RPMI7951 (cell line): ENCODE data around the gene DSN1. TPM values are rescaled to one million over a fixed set of nuclear protein-coding genes. Genes with fewer than 3 reads are reported as not detected.
"Not testable (repeated sequence)": the region's sequence is repeated elsewhere in the genome, so short reads cannot be mapped to it uniquely, and the experiment has no call there.

ENCODE experiments used
- DNase-seq: peaks from one replicate; pipeline ENCODE4 v3.0.0-alpha.2; 2012; ENCODE audit warnings: low read depth
- total RNA-seq: library from RNA; depleted of rRNA; stranded (reverse); fragments of >200 nt; shearing (Covaris generic); gene quantifications from 2 replicates; pipeline ENCODE4 v1.2.3, GENCODE V29; 2014; rRNA removed

Gene DSN1
- 68.0 and 72.6 TPM in 2 replicates for total RNA-seq

- peak; percentile 97 for DNase-seq
These were observed at the start of gene DSN1 for GRCh38 chr20:36773597-36774390. Gene DSN1 (minus strand): TSS chr20:36773763. CDS start chr20:36771458, 2,305 bp downstream.

- no peak for DNase-seq
These were observed 49.6 kb upstream of the DSN1 start for GRCh38 chr20:36823121-36823520.

GRCh38 chr20:36821964-36822437 is 48.4 kb upstream of the DSN1 start:
- peak; percentile 81 for DNase-seq

- no peak for DNase-seq
These were observed 47.4 kb upstream of the DSN1 start for GRCh38 chr20:36820928-36821327.

GRCh38 chr20:36820073-36820472 is 46.5 kb upstream of the DSN1 start:
- no peak for DNase-seq

GRCh38 chr20:36819659-36820058 is 46.1 kb upstream of the DSN1 start:
- no peak for DNase-seq

- no peak for DNase-seq
These were observed 45.3 kb upstream of the DSN1 start for GRCh38 chr20:36818861-36819260.

- DNase-seq, result no peak
These were observed 44.6 kb upstream of the DSN1 start for GRCh38 chr20:36818185-36818584.

- DNase-seq, result no peak
These were observed 43.9 kb upstream of the DSN1 start for GRCh38 chr20:36817496-36817895.

GRCh38 chr20:36815454-36816091 is 42.0 kb upstream of the DSN1 start:
- DNase-seq, result no peak

GRCh38 chr20:36812594-36813463 is 39.3 kb upstream of the DSN1 start:
- no peak for DNase-seq

GRCh38 chr20:36808317-36809257 is 35.0 kb upstream of the DSN1 start:
- peak; percentile 68 for DNase-seq

GRCh38 chr20:36806049-36806448 is 32.5 kb upstream of the DSN1 start:
- no peak for DNase-seq

GRCh38 chr20:36805396-36805795 is 31.8 kb upstream of the DSN1 start:
- DNase-seq, result no peak

- no peak for DNase-seq
These were observed 30.9 kb upstream of the DSN1 start for GRCh38 chr20:36804425-36804824.

GRCh38 chr20:36802326-36803222 is 29.0 kb upstream of the DSN1 start:
- peak; percentile 69 for DNase-seq

GRCh38 chr20:36800410-36800809 is 26.8 kb upstream of the DSN1 start:
- DNase-seq, result no peak

- not testable (repeated sequence) for DNase-seq
These were observed 25.8 kb upstream of the DSN1 start for GRCh38 chr20:36799313-36799712.

- no peak for DNase-seq
These were observed 23.3 kb upstream of the DSN1 start for GRCh38 chr20:36796875-36797274.

GRCh38 chr20:36796117-36796516 is 22.6 kb upstream of the DSN1 start:
- DNase-seq, result no peak
